ENCODE results near the gene HNRNPA2B1. TPM values are rescaled to one million over a fixed set of nuclear protein-coding genes. Genes with fewer than 3 reads are reported as not detected.
"Not testable (repeated sequence)": the region's sequence is repeated elsewhere in the genome, so short reads cannot be mapped to it uniquely, and the experiment has no call there.

The HNRNPA2B1 gene
- total and polyA plus RNA-seq, 2 donors (not counting 1 experiment from before 2014, with no cell fraction given) = 167 to 524 TPM

DNA sequence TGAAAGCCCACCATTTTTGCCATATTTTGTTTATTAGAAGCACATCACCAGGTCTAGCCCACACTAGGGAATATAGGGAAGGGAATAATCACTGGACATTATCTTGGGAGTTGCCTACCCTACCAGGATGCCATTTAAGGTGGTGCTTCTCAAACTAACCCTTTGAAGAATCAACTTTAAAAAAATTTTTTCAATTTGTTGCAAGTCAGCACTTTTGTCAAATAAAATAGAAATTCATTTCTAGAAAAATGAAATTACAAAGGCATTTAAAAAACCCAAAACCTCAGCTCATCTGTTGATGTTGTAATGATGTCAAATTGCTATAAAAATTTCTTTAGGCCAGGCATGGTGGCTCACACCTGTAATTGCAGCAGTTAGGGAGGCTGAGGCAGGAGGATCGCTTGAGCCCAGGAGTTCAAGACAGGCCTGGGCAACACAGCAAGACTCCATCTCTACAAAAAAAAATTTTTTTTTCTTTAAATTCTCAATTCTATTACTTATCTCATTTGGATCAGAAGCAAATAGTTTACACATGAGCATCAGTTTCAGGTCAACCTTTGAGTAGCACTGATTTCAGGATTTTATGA is 51.1 kb downstream of the HNRNPA2B1 start:
- no peaks in the 10 kb centered on the region for H3K36me3 ChIP-seq (replicated peaks in 1 of 2; ENCODE audit: control extremely low read depth in 1 of 2, control insufficient read depth in 1 of 2, extremely low read depth in 1 of 2, insufficient read depth in 2 of 2, low read length in 1 of 2)
- H3K4me1 ChIP-seq (ENCODE audit: control insufficient read depth in 2 of 2, insufficient read depth in 2 of 2, low read length in 2 of 2) = peaks cover 17 to 22% of the 10 kb centered on the region in 2 donors
- WGBS (ENCODE audit: insufficient coverage) = no CpG with 5 or more reads among the region's 1 CpG
- no peaks in the 10 kb centered on the region for H3K9me3 Mint-ChIP-seq (ENCODE audit: insufficient read depth)
- peaks cover 26% of the 10 kb centered on the region for H3K4me1 Mint-ChIP-seq
- TF ChIP-seq CTCF (IDR thresholded peaks at IDR 0.05) (no peak), EZH2 (IDR thresholded peaks at IDR 0.05; ENCODE audit: borderline replicate concordance, insufficient read depth, low read depth, low read length, poor library complexity, severe bottlenecking) (no peak)
- no peak overlapping the region for H3K4me3 Mint-ChIP-seq
- ATAC-seq (ENCODE audit: low read depth) = no peak
- POLR2A ChIA-PET = no interaction called here
- no peak for DNase-seq
- H3K27ac Mint-ChIP-seq = no peak overlapping the region
- no peak overlapping the region for H3K4me2 ChIP-seq (replicated peaks; ENCODE audit: low read depth, low read length, poor library complexity, severe bottlenecking)
- intact Hi-C loops (cut with micrococcal nuclease) = no loop called here
- CTCF ChIA-PET = no interaction called here
- no peaks in the 10 kb centered on the region for H4K20me1 ChIP-seq (ENCODE audit: control insufficient read depth, insufficient read depth, low read length, poor library complexity, severe bottlenecking)
- H3K4me3 ChIP-seq (ENCODE audit: control extremely low read depth in 1 of 5, extremely low read depth in 1 of 5, insufficient read depth in 1 of 5, low read depth in 2 of 5, low read length in 4 of 5) = no peak overlapping the region
- no peak overlapping the region for H3K27ac ChIP-seq (ENCODE audit: low read length in 2 of 2)
- H3K9ac ChIP-seq (ENCODE audit: low read length) = no peak overlapping the region
- H3K27me3 Mint-ChIP-seq = peaks cover 4% of the 10 kb centered on the region
- peaks cover 0 to 12% (median 0%) of the 10 kb centered on the region in 3 donors for H3K9me3 ChIP-seq (ENCODE audit: control extremely low read depth in 1 of 3, control insufficient read depth in 2 of 3, insufficient read depth in 1 of 3, low read length in 2 of 3)
- H3K27me3 ChIP-seq (replicated peaks in 1 of 4; ENCODE audit: control extremely low read depth in 1 of 4, control insufficient read depth in 3 of 4, insufficient read depth in 4 of 4, low read length in 3 of 4) = peaks cover 0 to 3% (median 1%) of the 10 kb centered on the region in 4 experiments
- H3K79me2 ChIP-seq (ENCODE audit: control insufficient read depth, insufficient read depth, low read length) = no peaks in the 10 kb centered on the region
- H2AFZ ChIP-seq (ENCODE audit: insufficient read depth, low read depth, low read length, poor library complexity, severe bottlenecking) = no peak overlapping the region

DNA sequence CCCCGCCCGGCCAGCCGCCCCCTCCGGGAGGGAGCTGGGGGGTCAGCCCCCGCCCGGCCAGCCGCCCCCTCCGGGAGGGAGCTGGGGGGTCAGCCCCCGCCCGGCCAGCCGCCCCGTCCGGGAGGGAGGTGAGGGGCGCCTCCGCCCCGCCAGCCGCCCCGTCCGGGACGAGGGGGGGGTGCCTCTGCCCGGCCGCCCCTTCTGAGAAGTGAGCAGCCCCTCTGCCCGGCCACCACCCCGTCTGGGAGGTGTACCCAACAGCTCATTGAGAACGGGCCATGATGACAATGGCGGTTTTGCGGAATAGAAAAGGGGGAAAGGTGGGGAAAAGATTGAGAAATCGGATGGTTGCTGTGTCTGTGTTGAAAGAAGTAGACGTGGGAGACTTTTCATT is 52.2 kb downstream of the HNRNPA2B1 start:
- CTCF ChIA-PET; H3K36me3 ChIP-seq (replicated peaks in 1 of 2; ENCODE audit: control extremely low read depth in 1 of 2, control insufficient read depth in 1 of 2, extremely low read depth in 1 of 2, insufficient read depth in 2 of 2, low read length in 1 of 2); H3K79me2 ChIP-seq (ENCODE audit: control insufficient read depth, insufficient read depth, low read length); H3K9me3 ChIP-seq (ENCODE audit: control extremely low read depth in 1 of 3, control insufficient read depth in 2 of 3, insufficient read depth in 1 of 3, low read length in 2 of 3); H3K27me3 ChIP-seq (replicated peaks in 1 of 4; ENCODE audit: control extremely low read depth in 1 of 4, control insufficient read depth in 3 of 4, insufficient read depth in 4 of 4, low read length in 3 of 4); H2AFZ ChIP-seq (ENCODE audit: insufficient read depth, low read depth, low read length, poor library complexity, severe bottlenecking); H3K9ac ChIP-seq (ENCODE audit: low read length); H3K4me3 ChIP-seq (ENCODE audit: control extremely low read depth in 1 of 5, extremely low read depth in 1 of 5, insufficient read depth in 1 of 5, low read depth in 2 of 5, low read length in 4 of 5); POLR2A ChIA-PET; ATAC-seq (ENCODE audit: low read depth); H3K4me3 Mint-ChIP-seq; H3K4me2 ChIP-seq (replicated peaks; ENCODE audit: low read depth, low read length, poor library complexity, severe bottlenecking); H3K9me3 Mint-ChIP-seq (ENCODE audit: insufficient read depth); H3K27ac Mint-ChIP-seq; H3K27ac ChIP-seq (ENCODE audit: low read length in 2 of 2); DNase-seq; H4K20me1 ChIP-seq (ENCODE audit: control insufficient read depth, insufficient read depth, low read length, poor library complexity, severe bottlenecking); intact Hi-C loops (cut with micrococcal nuclease): not testable (repeated sequence)
- WGBS (ENCODE audit: insufficient coverage) = 97% methylated on average over 19 of the region's 29 CpGs
- peaks cover 10 to 13% of the 10 kb centered on the region in 2 donors for H3K4me1 ChIP-seq (ENCODE audit: control insufficient read depth in 2 of 2, insufficient read depth in 2 of 2, low read length in 2 of 2)
- Mint-ChIP-seq H3K4me1 (peaks cover 14% of the 10 kb centered on the region), H3K27me3 (peaks cover 12% of the 10 kb centered on the region)

- ATAC-seq (ENCODE audit: low read depth); H3K9me3 Mint-ChIP-seq (ENCODE audit: insufficient read depth); H3K4me3 Mint-ChIP-seq; H3K4me2 ChIP-seq (replicated peaks; ENCODE audit: low read depth, low read length, poor library complexity, severe bottlenecking); POLR2A ChIA-PET; H3K9me3 ChIP-seq (ENCODE audit: control extremely low read depth in 1 of 3, control insufficient read depth in 2 of 3, insufficient read depth in 1 of 3, low read length in 2 of 3); H3K27me3 ChIP-seq (replicated peaks in 1 of 4; ENCODE audit: control extremely low read depth in 1 of 4, control insufficient read depth in 3 of 4, insufficient read depth in 4 of 4, low read length in 3 of 4); H3K9ac ChIP-seq (ENCODE audit: low read length); H3K4me3 ChIP-seq (ENCODE audit: control extremely low read depth in 1 of 5, extremely low read depth in 1 of 5, insufficient read depth in 1 of 5, low read depth in 2 of 5, low read length in 4 of 5); H3K79me2 ChIP-seq (ENCODE audit: control insufficient read depth, insufficient read depth, low read length); H3K36me3 ChIP-seq (replicated peaks in 1 of 2; ENCODE audit: control extremely low read depth in 1 of 2, control insufficient read depth in 1 of 2, extremely low read depth in 1 of 2, insufficient read depth in 2 of 2, low read length in 1 of 2); DNase-seq; H3K27ac Mint-ChIP-seq; H4K20me1 ChIP-seq (ENCODE audit: control insufficient read depth, insufficient read depth, low read length, poor library complexity, severe bottlenecking); H3K4me1 ChIP-seq (ENCODE audit: control insufficient read depth in 2 of 2, insufficient read depth in 2 of 2, low read length in 2 of 2); H2AFZ ChIP-seq (ENCODE audit: insufficient read depth, low read depth, low read length, poor library complexity, severe bottlenecking); intact Hi-C loops (cut with micrococcal nuclease); H3K27ac ChIP-seq (ENCODE audit: low read length in 2 of 2); H3K4me1 Mint-ChIP-seq: not testable (repeated sequence)
- CTCF ChIA-PET = interaction anchor here (0.9 kb wide), 1 partner anchor 9 kb away, joined by 4 read pairs; no protein-coding TSS in a partner anchor
- H3K27me3 Mint-ChIP-seq = peaks cover 13% of the 10 kb centered on the region
- over 99% methylated on average over 21 of the region's 43 CpGs for WGBS (ENCODE audit: insufficient coverage)
Measured at GRCh38 chr7:26147646-26148306, 52.8 kb downstream of the HNRNPA2B1 start.

Data from B cell (primary cell).